Activated T-cell treated with anti-CD3 and anti-CD28 coated beads, Interleukin-2, amount 50 U/mL, for 4 hours (primary cell): ENCODE data around the gene INSRR. TPM values are rescaled to one million over a fixed set of nuclear protein-coding genes. Genes with fewer than 3 reads are reported as not detected.
A peak's percentile ranks its signal among the peaks of the same experiment; 100 is the strongest.

Experiments
- ATAC-seq, 2 donors: fragments of 200-7000 bp; cut with Tn5 transposase; one replicate each; pipeline ENCODE4 v1.10.0; 2021
- DNase-seq: peaks from one replicate; pipeline ENCODE4 v3.0.0-alpha.2; 2020
- H3K27me3 Mint-ChIP-seq: one replicate; pipeline ENCODE4 v1.8.0; 2021; ENCODE audit warnings: low read depth, mixed read lengths
- H3K36me3 Mint-ChIP-seq: one replicate; pipeline ENCODE4 v1.8.0; 2022; ENCODE audit warnings: mixed read lengths; ENCODE audit not compliant: insufficient read depth
- H3K4me1 Mint-ChIP-seq: one replicate; pipeline ENCODE4 v1.8.0; 2021; ENCODE audit warnings: low read depth, mixed read lengths
- H3K4me3 Mint-ChIP-seq: one replicate; pipeline ENCODE4 v1.8.0; 2021; ENCODE audit warnings: mild to moderate bottlenecking, moderate library complexity, mixed read lengths
- H3K9me3 Mint-ChIP-seq: one replicate; pipeline ENCODE4 v1.8.0; 2021; ENCODE audit warnings: mixed read lengths
- total RNA-seq, 3 donors: library from RNA; stranded (reverse); gene quantifications; one replicate each; pipeline ENCODE4 v1.2.1, GENCODE V29; 2021

INSRR gene
- total RNA-seq, 3 donors from 2014 or later: 0.11 TPM; not detected in 2

- DNase-seq (no peak), ATAC-seq (no peak)
- no peaks in the 10 kb centered on the region for H3K4me1 Mint-ChIP-seq
- no peak overlapping the region for H3K4me3 Mint-ChIP-seq
- no peaks in the 10 kb centered on the region for H3K36me3 Mint-ChIP-seq
- peaks cover 16% of the 10 kb centered on the region for H3K27me3 Mint-ChIP-seq
- no peaks in the 10 kb centered on the region for H3K9me3 Mint-ChIP-seq
Observed at GRCh38 chr1:156874142-156874541, 15.2 kb upstream of the INSRR start.

GRCh38 chr1:156873659-156874058 is 14.7 kb upstream of the INSRR start:
- DNase-seq (no peak), ATAC-seq (no peak)
- H3K4me1 Mint-ChIP-seq: no peaks in the 10 kb centered on the region
- H3K9me3 Mint-ChIP-seq: no peaks in the 10 kb centered on the region
- no peaks in the 10 kb centered on the region for H3K36me3 Mint-ChIP-seq
- H3K27me3 Mint-ChIP-seq: peaks cover 16% of the 10 kb centered on the region
- H3K4me3 Mint-ChIP-seq: no peak overlapping the region

GRCh38 chr1:156869455-156869854 is 10.5 kb upstream of the INSRR start:
- peaks cover 10% of the 10 kb centered on the region for H3K4me1 Mint-ChIP-seq
- H3K27me3 Mint-ChIP-seq: peaks cover 19% of the 10 kb centered on the region
- ATAC-seq (no peak), DNase-seq (no peak)
- H3K9me3 Mint-ChIP-seq: no peaks in the 10 kb centered on the region
- H3K4me3 Mint-ChIP-seq: no peak overlapping the region
- H3K36me3 Mint-ChIP-seq: no peaks in the 10 kb centered on the region

GRCh38 chr1:156868341-156868740 is 9.4 kb upstream of the INSRR start:
- H3K27me3 Mint-ChIP-seq: peaks cover 27% of the 10 kb centered on the region
- no peak overlapping the region for H3K4me3 Mint-ChIP-seq
- H3K4me1 Mint-ChIP-seq: peaks cover 12% of the 10 kb centered on the region
- no peaks in the 10 kb centered on the region for H3K9me3 Mint-ChIP-seq
- no peaks in the 10 kb centered on the region for H3K36me3 Mint-ChIP-seq
- DNase-seq (no peak), ATAC-seq (no peak)

GRCh38 chr1:156866249-156866909 is 7.5 kb upstream of the INSRR start:
- ATAC-seq (no peak), DNase-seq (no peak)
- Mint-ChIP-seq H3K4me1 (peaks cover 19% of the 10 kb centered on the region), H3K4me3 (no peak overlapping the region), H3K27me3 (peaks cover 47% of the 10 kb centered on the region), H3K9me3 (no peaks in the 10 kb centered on the region), H3K36me3 (no peaks in the 10 kb centered on the region)

- no peaks in the 10 kb centered on the region for H3K9me3 Mint-ChIP-seq
- peaks cover 51% of the 10 kb centered on the region for H3K27me3 Mint-ChIP-seq
- peaks cover 19% of the 10 kb centered on the region for H3K4me1 Mint-ChIP-seq
- no peak overlapping the region for H3K4me3 Mint-ChIP-seq
- ATAC-seq (no peak), DNase-seq (no peak)
- no peaks in the 10 kb centered on the region for H3K36me3 Mint-ChIP-seq
Observed at GRCh38 chr1:156865865-156866248, 6.9 kb upstream of the INSRR start.

- ATAC-seq (no peak), DNase-seq (no peak)
- Mint-ChIP-seq H3K36me3 (no peaks in the 10 kb centered on the region), H3K4me1 (peaks cover 21% of the 10 kb centered on the region), H3K27me3 (peaks cover 53% of the 10 kb centered on the region), H3K4me3 (no peak overlapping the region), H3K9me3 (no peaks in the 10 kb centered on the region)
Observed at GRCh38 chr1:156865258-156865657, 6.3 kb upstream of the INSRR start.

GRCh38 chr1:156864796-156865195 is 5.9 kb upstream of the INSRR start:
- peaks cover 56% of the 10 kb centered on the region for H3K27me3 Mint-ChIP-seq
- no peaks in the 10 kb centered on the region for H3K36me3 Mint-ChIP-seq
- DNase-seq: no peak
- no peak for ATAC-seq
- H3K9me3 Mint-ChIP-seq: no peaks in the 10 kb centered on the region
- H3K4me3 Mint-ChIP-seq: no peak overlapping the region
- H3K4me1 Mint-ChIP-seq: peaks cover 25% of the 10 kb centered on the region

- no peak for ATAC-seq
- H3K27me3 Mint-ChIP-seq: peaks cover 64% of the 10 kb centered on the region
- DNase-seq: no peak
- no peaks in the 10 kb centered on the region for H3K36me3 Mint-ChIP-seq
- peaks cover 32% of the 10 kb centered on the region for H3K4me1 Mint-ChIP-seq
- no peak overlapping the region for H3K4me3 Mint-ChIP-seq
- H3K9me3 Mint-ChIP-seq: no peaks in the 10 kb centered on the region
Observed at GRCh38 chr1:156863631-156864030, 4.7 kb upstream of the INSRR start.

- Mint-ChIP-seq H3K4me3 (no peak overlapping the region), H3K9me3 (no peaks in the 10 kb centered on the region), H3K27me3 (peaks cover 69% of the 10 kb centered on the region), H3K4me1 (peaks cover 34% of the 10 kb centered on the region), H3K36me3 (no peaks in the 10 kb centered on the region)
- peak; percentile 19 to 46 for ATAC-seq
- DNase-seq: no peak
Observed at GRCh38 chr1:156862997-156863599, 4.2 kb upstream of the INSRR start.

GRCh38 chr1:156862584-156862983 is 3.7 kb upstream of the INSRR start:
- DNase-seq: no peak
- no peak overlapping the region for H3K4me3 Mint-ChIP-seq
- H3K4me1 Mint-ChIP-seq: peaks cover 34% of the 10 kb centered on the region
- ATAC-seq: no peak
- no peaks in the 10 kb centered on the region for H3K9me3 Mint-ChIP-seq
- peaks cover 75% of the 10 kb centered on the region for H3K27me3 Mint-ChIP-seq
- no peaks in the 10 kb centered on the region for H3K36me3 Mint-ChIP-seq

- peak; percentile 76 to 82 for ATAC-seq
- peak within 1 kb of the TSS; percentile 77 for H3K4me3 Mint-ChIP-seq
- H3K4me1 Mint-ChIP-seq: peaks cover 29% of the 10 kb centered on the region
- no peaks in the 10 kb centered on the region for H3K9me3 Mint-ChIP-seq
- H3K36me3 Mint-ChIP-seq: no peaks in the 10 kb centered on the region
- peak; percentile 58 for DNase-seq
- peaks cover 75% of the 10 kb centered on the region for H3K27me3 Mint-ChIP-seq
Observed at GRCh38 chr1:156860628-156861423, 1.9 kb upstream of the INSRR start, which contains the start of gene NTRK1. Gene NTRK1, plus strand, starts transcription at chr1:156860865. Its CDS starts 70 bp downstream, at chr1:156860935.

- H3K4me1 Mint-ChIP-seq: peaks cover 24% of the 10 kb centered on the region
- no peaks in the 10 kb centered on the region for H3K9me3 Mint-ChIP-seq
- peaks cover 68% of the 10 kb centered on the region for H3K27me3 Mint-ChIP-seq
- peak overlapping the region; percentile 77 for H3K4me3 Mint-ChIP-seq
- DNase-seq (peak; percentile 57), ATAC-seq (peak; percentile 69 to 75)
- no peaks in the 10 kb centered on the region for H3K36me3 Mint-ChIP-seq
Observed at GRCh38 chr1:156860113-156860627, 1.3 kb upstream of the INSRR start.

- ATAC-seq: peak; percentile 16 to 31
- H3K4me3 Mint-ChIP-seq: peak overlapping the region; percentile 77
Observed at GRCh38 chr1:156859523-156860112, 701 bp upstream of the INSRR start.

More at GRCh38 chr1:156859523-156860112, 701 bp upstream of the INSRR start:
- peaks cover 64% of the 10 kb centered on the region for H3K27me3 Mint-ChIP-seq
- no peak for DNase-seq
- no peaks in the 10 kb centered on the region for H3K36me3 Mint-ChIP-seq
- H3K4me1 Mint-ChIP-seq: peaks cover 24% of the 10 kb centered on the region
- H3K9me3 Mint-ChIP-seq: no peaks in the 10 kb centered on the region
